Measurements from ENCODE around the gene PPM1N. TPM values are rescaled to one million over a fixed set of nuclear protein-coding genes. Genes with fewer than 3 reads are reported as not detected.

PPM1N gene
- total RNA-seq, 1 donor: 0.99 TPM

- no peak for TF ChIP-seq CTCF (IDR thresholded peaks at IDR 0.05; ENCODE audit: insufficient read depth, low read length)
- H3K4me3 ChIP-seq (ENCODE audit: low read depth, low read length): no peak overlapping the region
- DNase-seq (ENCODE audit: low read depth): no peak
Measured at GRCh38 chr19:45517641-45518468, 19.6 kb downstream of the PPM1N start.

GRCh38 chr19:45518469-45518826 is 20.2 kb downstream of the PPM1N start:
- no peak for TF ChIP-seq CTCF (IDR thresholded peaks at IDR 0.05; ENCODE audit: insufficient read depth, low read length)
- no peak for DNase-seq (ENCODE audit: low read depth)
- no peak overlapping the region for H3K4me3 ChIP-seq (ENCODE audit: low read depth, low read length)

- no peak for DNase-seq (ENCODE audit: low read depth)
- H3K4me3 ChIP-seq (ENCODE audit: low read depth, low read length): no peak overlapping the region
- no peak for TF ChIP-seq CTCF (IDR thresholded peaks at IDR 0.05; ENCODE audit: insufficient read depth, low read length)
Measured at GRCh38 chr19:45522010-45522941, 24.0 kb downstream of the PPM1N start.

- peak; percentile 90 for DNase-seq (ENCODE audit: low read depth)
- TF ChIP-seq CTCF (IDR thresholded peaks at IDR 0.05; ENCODE audit: insufficient read depth, low read length): peak; percentile 93
Measured at GRCh38 chr19:45523642-45524256, 25.5 kb downstream of the PPM1N start.

GRCh38 chr19:45524575-45525129 is 26.4 kb downstream of the PPM1N start:
- DNase-seq (ENCODE audit: low read depth): no peak
- no peak overlapping the region for H3K4me3 ChIP-seq (ENCODE audit: low read depth, low read length)
- TF ChIP-seq CTCF (IDR thresholded peaks at IDR 0.05; ENCODE audit: insufficient read depth, low read length): no peak

More at GRCh38 chr19:45523642-45524256, 25.5 kb downstream of the PPM1N start:
- H3K4me3 ChIP-seq (ENCODE audit: low read depth, low read length): no peak overlapping the region

- H3K4me3 ChIP-seq (ENCODE audit: low read depth, low read length): no peak overlapping the region
- no peak for TF ChIP-seq CTCF (IDR thresholded peaks at IDR 0.05; ENCODE audit: insufficient read depth, low read length)
- peak; percentile 53 for DNase-seq (ENCODE audit: low read depth)
Measured at GRCh38 chr19:45526143-45526542, 27.9 kb downstream of the PPM1N start.

Measured in fibroblast of the aortic adventitia (primary cell).